H1 (cell line): ENCODE results near the gene RNF224. TPM values are rescaled to one million over a fixed set of nuclear protein-coding genes. Genes with fewer than 3 reads are reported as not detected.

ENCODE experiments used
- CTCF ChIA-PET: fragments of 300-600 bp; sonication (Branson Sonifier 250); formaldehyde crosslinking; loops from one replicate; lab custom pipeline; 2021; ENCODE audit not compliant: partially characterized antibody; lab: Charles Lee
- POLR2A ChIA-PET: fragments of 300-600 bp; sonication (Branson Sonifier 250); formaldehyde crosslinking; loops from one replicate; lab custom pipeline; 2021; ENCODE audit warnings: inconsistent platforms; ENCODE audit not compliant: partially characterized antibody; lab: Charles Lee
- DNase-seq, 2 experiments: peaks; one replicate each; pipeline versions ENCODE4 v3.0.0 to v3.0.0-alpha.2; 2010 to 2022; ENCODE audit warnings: low spot score in 2 of 2, low read depth in 1 of 2, mixed read lengths in 1 of 2
- FAIRE-seq: peaks from 2 replicates; lab custom pipeline; 2011; peaks lifted over from hg19 to GRCh38; lab: Jason Lieb, UNC
- H2AFZ ChIP-seq: 2 replicates; pipeline ENCODE4 v1.8.1; 2012; ENCODE audit warnings: low read length, inconsistent platforms
- H2AK5ac ChIP-seq: 2 replicates; pipeline ENCODE4 v1.6.1; 2013; ENCODE audit warnings: low read depth, low read length
- H2BK120ac ChIP-seq: replicated peaks from 2 replicates; pipeline ENCODE3; 2013; ENCODE audit warnings: low read depth, low read length, inconsistent platforms
- H2BK12ac ChIP-seq: 2 replicates; pipeline ENCODE4 v1.6.1; 2013; ENCODE audit warnings: low read depth, low read length
- H2BK15ac ChIP-seq: 2 replicates; pipeline ENCODE4 v1.6.1; 2013; ENCODE audit warnings: low read length
- H2BK20ac ChIP-seq: 2 replicates; pipeline ENCODE4 v1.6.1; 2013; ENCODE audit warnings: low read length
- H2BK5ac ChIP-seq: 2 replicates; pipeline ENCODE4 v1.6.1; 2013; ENCODE audit warnings: low read depth, low read length
- H3K14ac ChIP-seq: 2 replicates; pipeline ENCODE4 v1.6.1; 2013; ENCODE audit warnings: inconsistent platforms; ENCODE audit not compliant: insufficient read length
- H3K18ac ChIP-seq: 2 replicates; pipeline ENCODE4 v1.6.1; 2013; ENCODE audit warnings: low read length; ENCODE audit errors: extremely low read depth
- H3K23ac ChIP-seq: 2 replicates; pipeline ENCODE4 v1.6.1; 2013; ENCODE audit warnings: inconsistent platforms; ENCODE audit not compliant: insufficient read length
- H3K23me2 ChIP-seq: 2 replicates; pipeline ENCODE4 v1.6.1; 2013; ENCODE audit warnings: low read depth, low read length
- H3K27ac ChIP-seq: 2 replicates; pipeline ENCODE4 v1.6.1; 2011; ENCODE audit warnings: low read depth, low read length, inconsistent platforms
- H3K27me3 ChIP-seq, 4 experiments: replicated peaks in 1 of 4; 1 replicate in 1 of 4; 2 replicates in 3 of 4; pipeline versions ENCODE4 v1.6.1 to v1.8.1; 2011 to 2013; ENCODE audit warnings: low read length in 3 of 4, mild to moderate bottlenecking in 3 of 4, inconsistent platforms in 2 of 4, mixed read lengths in 2 of 4, moderate library complexity in 1 of 4; ENCODE audit not compliant: control insufficient read depth in 3 of 4, insufficient read depth in 3 of 4; ENCODE audit errors: extremely low read depth in 1 of 4
- H3K36me3 ChIP-seq, 4 experiments: 2 replicates each; pipeline versions ENCODE4 v1.6.1 to v1.8.1; 2011 to 2013; ENCODE audit warnings: mild to moderate bottlenecking in 4 of 4, low read length in 3 of 4, moderate library complexity in 2 of 4, control low read depth in 1 of 4, inconsistent platforms in 1 of 4; ENCODE audit not compliant: insufficient read depth in 4 of 4, control insufficient read depth in 2 of 4
- H3K4ac ChIP-seq: replicated peaks from 2 replicates; pipeline ENCODE3; 2013; ENCODE audit warnings: low read length, low read depth, mixed read lengths, inconsistent platforms; ENCODE audit not compliant: insufficient read length
- H3K4me1 ChIP-seq, 4 experiments: replicated peaks in 1 of 4; 1 replicate in 1 of 4; 2 replicates in 3 of 4; pipeline versions ENCODE4 v1.6.1 to v1.8.1; 2011 to 2013; ENCODE audit warnings: low read length in 3 of 4, inconsistent platforms in 2 of 4, mixed read lengths in 1 of 4; ENCODE audit not compliant: insufficient read depth in 4 of 4, control insufficient read depth in 3 of 4
- H3K4me2 ChIP-seq, 2 experiments: 2 replicates each; pipeline versions ENCODE4 v1.6.1 to v1.8.1; 2011 to 2013; ENCODE audit warnings: low read depth in 2 of 2, low read length in 2 of 2, control low read depth in 1 of 2, inconsistent platforms in 1 of 2, mild to moderate bottlenecking in 1 of 2; ENCODE audit not compliant: insufficient read depth in 1 of 2
- H3K4me3 ChIP-seq, 4 experiments: fragments of 200-600, 300-600 bp in 1 of 4; sonication (generic), shearing (Covaris generic), sonication (Bioruptor Twin) in 1 of 4; 2 replicates each; pipeline versions ENCODE4 v1.5.1 to v1.8.1; 2011 to 2016; ENCODE audit warnings: low read length in 4 of 4, low read depth in 3 of 4, control low read depth in 2 of 4, inconsistent platforms in 2 of 4, mild to moderate bottlenecking in 2 of 4, mixed read lengths in 1 of 4, moderate library complexity in 1 of 4; ENCODE audit not compliant: insufficient read depth in 2 of 4; ENCODE audit errors: extremely low read depth in 1 of 4
- H3K56ac ChIP-seq: replicated peaks from 2 replicates; pipeline ENCODE3; 2013; ENCODE audit warnings: low read depth, mild to moderate bottlenecking, mixed read lengths, low read length, inconsistent platforms; ENCODE audit not compliant: insufficient read length
- H3K79me1 ChIP-seq: 2 replicates; pipeline ENCODE4 v1.6.1; 2013; ENCODE audit warnings: low read depth, low read length, control low read depth
- H3K79me2 ChIP-seq, 2 experiments: 2 replicates each; pipeline versions ENCODE4 v1.6.1 to v1.8.1; 2012 to 2013; ENCODE audit warnings: low read length in 2 of 2, mild to moderate bottlenecking in 2 of 2, inconsistent platforms in 1 of 2; ENCODE audit not compliant: insufficient read depth in 2 of 2, control insufficient read depth in 1 of 2
- H3K9ac ChIP-seq, 4 experiments: replicated peaks in 1 of 4; 1 replicate in 1 of 4; 2 replicates in 3 of 4; pipeline versions ENCODE4 v1.6.1 to v1.8.1; 2011 to 2013; ENCODE audit warnings: low read depth in 3 of 4, low read length in 3 of 4, control low read depth in 2 of 4, mild to moderate bottlenecking in 2 of 4, moderate library complexity in 2 of 4, inconsistent platforms in 1 of 4; ENCODE audit errors: extremely low read depth in 1 of 4
- H3K9me3 ChIP-seq, 2 experiments: 2 replicates each; pipeline versions ENCODE4 v1.6.1 to v1.8.1; 2012 to 2013; ENCODE audit warnings: mild to moderate bottlenecking in 2 of 2, moderate library complexity in 2 of 2, control low read depth in 1 of 2, inconsistent platforms in 1 of 2, low read depth in 1 of 2, low read length in 1 of 2, mixed read lengths in 1 of 2; ENCODE audit not compliant: insufficient read depth in 2 of 2
- H4K20me1 ChIP-seq, 2 experiments: replicated peaks in 1 of 2; 2 replicates each; pipeline versions ENCODE3 to v1.8.1; 2011 to 2013; ENCODE audit warnings: inconsistent platforms in 2 of 2, low read length in 2 of 2, mild to moderate bottlenecking in 1 of 2; ENCODE audit not compliant: insufficient read depth in 2 of 2, control insufficient read depth in 1 of 2
- H4K5ac ChIP-seq: 2 replicates; pipeline ENCODE4 v1.6.1; 2013; ENCODE audit warnings: low read length, low read depth, mixed read lengths, inconsistent platforms; ENCODE audit not compliant: insufficient read length
- H4K8ac ChIP-seq: 2 replicates; pipeline ENCODE4 v1.8.0; 2013; ENCODE audit warnings: mild to moderate bottlenecking, moderate library complexity, low read length, inconsistent platforms; ENCODE audit not compliant: insufficient read depth; ENCODE audit errors: extremely low read depth
- H4K91ac ChIP-seq: replicated peaks from 2 replicates; pipeline ENCODE3; 2013; ENCODE audit warnings: low read length, mixed read lengths, inconsistent platforms; ENCODE audit not compliant: insufficient read length
- POLR2AphosphoS5 ChIP-seq: IDR thresholded peaks from 2 replicates; pipeline ENCODE4 v1.6.1; 2011; ENCODE audit warnings: low read depth, low read length
- SP4 ChIP-seq: IDR thresholded peaks from 2 replicates; pipeline ENCODE4 v1.6.1; 2012; ENCODE audit warnings: low read length, inconsistent platforms
- WGBS, 2 experiments: shearing (Covaris generic) in 1 of 2; methylation state at CpG; one replicate each; pipeline versions ENCODE4 v1.1.6 to v1.1.7; 2013 to 2015; ENCODE audit warnings: low lambda C conversion rate in 2 of 2, mixed read lengths in 2 of 2, inconsistent platforms in 1 of 2, low coverage in 1 of 2, missing lambda C conversion rate in 1 of 2; ENCODE audit not compliant: insufficient replicate concordance in 2 of 2, insufficient coverage in 1 of 2, insufficient read length in 1 of 2; ENCODE audit errors: extremely low coverage in 1 of 2, missing lambda C conversion rate in 1 of 2; 5-methylcytosine and 5-hydroxymethylcytosine counted together
- polyA plus RNA-seq, 7 experiments: library from polyadenylated mRNA; depleted of rRNA in 3 of 7; stranded (reverse) in 5 of 7; unstranded in 2 of 7; fragments of >200 nt in 5 of 7; fragments of 200-250 nt in 2 of 7; gene quantifications; 1 replicate in 5 of 7; 2 replicates in 1 of 7; 4 replicates in 1 of 7; pipeline versions ENCODE4 v1.2.1 to v1.2.3, GENCODE V29; 2011 to 2013; ENCODE audit warnings: missing spikeins in 2 of 7, mixed read lengths in 2 of 7
- total RNA-seq: library from RNA; stranded (reverse); fragmentation: NEBNext Ultra II Directional; extraction: Animal tissue kit (Norgen Biotek cat#: 25700); gene quantifications from 2 replicates; pipeline ENCODE4 v1.2.1, GENCODE V29; 2021

RNF224 gene
- total and polyA plus RNA-seq, 2 of the 8 experiments (the other 6 are each of a cell fraction or from before 2014, with no cell fraction given), result 0.24 TPM; not detected in 1

DNA sequence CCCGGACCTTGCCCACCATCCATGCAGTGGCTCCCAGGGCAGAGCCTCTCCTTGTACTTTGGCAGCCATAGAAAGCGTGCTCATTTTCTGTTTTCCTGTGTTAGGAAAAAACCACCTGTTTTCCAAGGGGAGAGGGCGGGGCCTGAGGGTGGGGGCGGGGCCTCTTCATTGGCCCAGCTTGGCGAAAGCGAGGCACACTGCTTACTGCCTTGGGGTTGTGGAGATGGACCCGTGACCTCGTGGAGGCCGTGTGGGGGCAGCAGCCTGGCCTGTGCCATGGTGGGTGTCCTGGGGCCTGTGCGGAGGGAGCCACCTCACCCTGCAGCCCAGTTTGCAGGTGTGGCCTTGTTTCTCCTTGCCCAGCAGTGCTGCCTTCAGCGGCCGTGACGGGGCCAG, 45.8 kb downstream of the RNF224 start:
- Histone ChIP-seq H3K79me2 (no peaks in the 10 kb centered on the region), H4K5ac (no peak overlapping the region), H3K4me2 (no peak overlapping the region), H3K36me3 (peaks cover 0 to 15% (median 10%) of the 10 kb centered on the region in 4 experiments; a peak in 6 of 8 replicates), H3K18ac (no peak overlapping the region), H2BK15ac (no peak overlapping the region), H3K14ac (no peak overlapping the region), H3K23me2 (peaks cover 2% of the 10 kb centered on the region; the same call in 1 of the 2 replicates), H2AK5ac (0 out of 2 replicates have a peak overlapping the region, but pooled peaks have one; percentile 53), H3K4ac (no peak overlapping the region), H3K9me3 (no peaks in the 10 kb centered on the region), H4K8ac (no peak overlapping the region; the same call in 1 of the 2 replicates), H4K20me1 (peaks cover 4 to 7% of the 10 kb centered on the region in 2 experiments), H2AFZ (no peak overlapping the region), H2BK120ac (no peak overlapping the region), H2BK5ac (peak overlapping the region; percentile 52), H3K4me1 (peaks cover 0 to 20% (median 12%) of the 10 kb centered on the region in 4 experiments; a peak in 6 of 7 replicates), H2BK12ac (no peak overlapping the region), H2BK20ac (no peak overlapping the region), H3K56ac (no peak overlapping the region), H4K91ac (no peak overlapping the region), H3K79me1 (no peaks in the 10 kb centered on the region), H3K9ac (no peak overlapping the region), H3K27ac (no peak overlapping the region), H3K27me3 (peaks cover 0 to 2% (median 0%) of the 10 kb centered on the region in 4 experiments; a peak in 1 of 7 replicates), H3K4me3 (no peak overlapping the region), H3K23ac (no peak overlapping the region)
- 88% methylated on average over 13 of the region's 13 CpGs; no CpG with 5 or more reads in 1 of the 2 experiments for WGBS, 2 experiments
- DNase-seq (no peak), FAIRE-seq (no peak)
- TF ChIP-seq SP4 (no peak), POLR2AphosphoS5 (peak; percentile 25; the same call in 1 of the 2 replicates)
- ChIA-PET CTCF (interaction anchor here (0.6 to 2.2 kb wide), 7 partner anchors 8 to 75 kb away, joined by 3 to 8 read pairs (median 3); no protein-coding TSS in a partner anchor), POLR2A (interaction anchor here (1.0 to 47.8 kb wide), 4 partner anchors 8 to 38 kb away, joined by 3 to 1462 read pairs (median 4); partner anchors contain the start of genes CYSRT1, NDOR1, NELFB and NRARP)
